Chondrocyte (in vitro differentiated cells): Measurements from ENCODE around the gene AGBL3. TPM values are rescaled to one million over a fixed set of nuclear protein-coding genes. Genes with fewer than 3 reads are reported as not detected.
"Not testable (repeated sequence)": the region's sequence is repeated elsewhere in the genome, so short reads cannot be mapped to it uniquely, and the experiment has no call there.

Source experiments
- DNase-seq: peaks from one replicate; pipeline ENCODE4 v3.0.0; 2021; ENCODE audit warnings: mixed read lengths, low spot score
- H3K27ac Mint-ChIP-seq: one replicate; pipeline ENCODE4 v1.8.0; 2021; ENCODE audit warnings: mild to moderate bottlenecking, moderate library complexity, mixed read lengths; ENCODE audit not compliant: unreplicated experiment
- H3K27me3 Mint-ChIP-seq: 2 replicates; pipeline ENCODE4 v1.8.0; 2021; ENCODE audit warnings: low read depth, mixed read lengths
- H3K36me3 Mint-ChIP-seq: 2 replicates; pipeline ENCODE4 v1.8.0; 2021; ENCODE audit warnings: low read depth, mixed read lengths
- H3K4me1 Mint-ChIP-seq: 2 replicates; pipeline ENCODE4 v1.8.0; 2021; ENCODE audit warnings: low read depth, mild to moderate bottlenecking, mixed read lengths
- H3K4me3 Mint-ChIP-seq: one replicate; pipeline ENCODE4 v1.8.0; 2021; ENCODE audit warnings: mild to moderate bottlenecking, moderate library complexity, mixed read lengths; ENCODE audit not compliant: unreplicated experiment
- H3K9me3 Mint-ChIP-seq: 2 replicates; pipeline ENCODE4 v1.8.0; 2021; ENCODE audit warnings: low read depth, mixed read lengths
- total RNA-seq: library from RNA; stranded (reverse); gene quantifications from 3 replicates; pipeline ENCODE4 v1.2.1, GENCODE V29; 2021
- TF ChIP-seq, protein P1 (sequence below): fragments of 200-600 bp; sonication (generic); IDR thresholded peaks from 2 replicates; pipeline ENCODE4 v1.5.0; 2021; ENCODE audit warnings: antibody characterized with exemption, mild to moderate bottlenecking, moderate library complexity

The AGBL3 gene
- total RNA-seq, 1 donor from 2014 or later, result 0.30 TPM

DNA sequence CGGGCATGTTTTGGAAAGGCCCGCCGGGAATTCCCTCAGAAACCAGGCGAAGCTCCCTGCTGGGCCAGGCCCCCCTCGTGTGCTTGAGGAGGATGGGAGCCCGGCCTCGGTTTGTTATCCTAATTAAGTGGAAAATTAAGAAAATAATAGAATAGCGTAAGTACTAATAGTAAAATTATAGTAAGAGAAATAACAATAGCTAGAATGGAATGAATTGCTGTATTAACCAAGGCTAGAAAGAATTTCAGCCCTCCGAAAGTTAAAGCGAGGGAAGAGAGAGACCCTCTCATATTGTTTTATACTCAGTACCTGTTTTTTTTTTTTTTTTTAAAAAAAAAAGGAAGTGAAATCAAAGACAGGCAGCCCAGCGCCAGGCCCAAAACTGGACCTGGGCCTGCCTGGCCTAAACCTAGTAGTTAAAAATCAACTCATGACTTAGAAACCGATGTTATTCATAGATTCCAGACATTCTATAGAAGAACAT is 184.7 kb downstream of the AGBL3 start:
- TF ChIP-seq, protein P1, sequence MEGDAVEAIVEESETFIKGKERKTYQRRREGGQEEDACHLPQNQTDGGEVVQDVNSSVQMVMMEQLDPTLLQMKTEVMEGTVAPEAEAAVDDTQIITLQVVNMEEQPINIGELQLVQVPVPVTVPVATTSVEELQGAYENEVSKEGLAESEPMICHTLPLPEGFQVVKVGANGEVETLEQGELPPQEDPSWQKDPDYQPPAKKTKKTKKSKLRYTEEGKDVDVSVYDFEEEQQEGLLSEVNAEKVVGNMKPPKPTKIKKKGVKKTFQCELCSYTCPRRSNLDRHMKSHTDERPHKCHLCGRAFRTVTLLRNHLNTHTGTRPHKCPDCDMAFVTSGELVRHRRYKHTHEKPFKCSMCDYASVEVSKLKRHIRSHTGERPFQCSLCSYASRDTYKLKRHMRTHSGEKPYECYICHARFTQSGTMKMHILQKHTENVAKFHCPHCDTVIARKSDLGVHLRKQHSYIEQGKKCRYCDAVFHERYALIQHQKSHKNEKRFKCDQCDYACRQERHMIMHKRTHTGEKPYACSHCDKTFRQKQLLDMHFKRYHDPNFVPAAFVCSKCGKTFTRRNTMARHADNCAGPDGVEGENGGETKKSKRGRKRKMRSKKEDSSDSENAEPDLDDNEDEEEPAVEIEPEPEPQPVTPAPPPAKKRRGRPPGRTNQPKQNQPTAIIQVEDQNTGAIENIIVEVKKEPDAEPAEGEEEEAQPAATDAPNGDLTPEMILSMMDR, result peak; percentile 41
- H3K4me3 Mint-ChIP-seq, result peak overlapping the region; percentile 91
- not testable (repeated sequence) for H3K9me3 Mint-ChIP-seq, H3K36me3 Mint-ChIP-seq, H3K27me3 Mint-ChIP-seq, DNase-seq
- H3K27ac Mint-ChIP-seq, result peak overlapping the region; percentile 97
- H3K4me1 Mint-ChIP-seq, result peaks cover 41% of the 10 kb centered on the region

DNA sequence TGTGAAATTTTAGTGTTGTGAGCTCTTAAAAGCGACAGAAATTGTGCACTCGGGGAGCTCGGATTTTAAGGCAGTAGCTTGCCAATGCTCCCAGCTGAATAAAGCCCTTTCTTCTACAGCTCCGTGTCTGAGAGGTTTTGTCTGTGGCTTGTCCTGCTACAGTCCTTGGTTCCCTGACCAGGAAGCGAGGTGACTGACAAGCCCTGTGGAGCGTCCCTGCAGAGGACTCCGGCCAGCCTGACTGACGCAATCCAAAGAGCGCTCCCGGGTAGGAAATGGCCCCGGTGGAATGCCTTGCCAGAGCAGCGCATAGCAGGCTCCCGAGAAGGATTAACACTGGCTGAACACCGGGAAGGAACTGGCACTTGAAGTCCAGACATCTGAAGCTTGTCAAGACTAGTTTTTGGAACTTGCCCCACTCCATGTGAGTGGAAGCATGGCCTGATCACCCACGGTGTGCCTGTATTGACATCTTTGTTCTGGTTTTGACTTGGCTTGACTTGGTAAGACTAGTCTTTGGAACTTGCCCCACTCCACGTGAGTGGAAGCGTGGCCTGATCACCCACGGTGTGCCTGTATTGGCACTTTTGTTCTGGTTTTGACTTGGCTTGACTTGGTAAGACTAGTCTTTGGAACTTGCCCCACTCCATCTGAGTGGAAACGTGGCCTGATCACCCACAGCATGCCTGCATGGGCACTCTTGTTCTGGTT is 185.4 kb downstream of the AGBL3 start:
- H3K36me3 Mint-ChIP-seq, H3K9me3 Mint-ChIP-seq, H3K27me3 Mint-ChIP-seq, DNase-seq: not testable (repeated sequence)
- Mint-ChIP-seq H3K4me3 (peak overlapping the region; percentile 91), H3K4me1 (peaks cover 41% of the 10 kb centered on the region), H3K27ac (peak overlapping the region; percentile 97)

DNA sequence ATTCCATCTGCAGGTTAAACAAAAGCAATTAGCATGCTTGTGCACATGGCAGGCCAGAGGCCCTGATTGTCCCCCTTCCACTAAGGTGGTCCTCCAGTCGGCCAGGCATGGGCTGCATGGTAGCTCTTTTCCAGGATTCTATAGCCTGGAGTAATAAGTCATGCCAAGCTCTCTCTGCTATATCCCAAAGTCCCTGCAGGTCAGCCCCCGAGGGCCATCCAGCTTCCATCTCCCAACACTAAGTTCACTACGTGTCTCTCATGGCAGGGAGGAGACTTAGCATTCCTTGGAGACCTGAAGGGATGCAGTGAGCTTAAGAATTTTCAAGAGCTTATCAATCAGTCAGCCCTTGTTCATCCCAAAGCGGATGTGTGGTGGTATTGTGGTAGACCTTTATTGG is 187.6 kb downstream of the AGBL3 start:
- H3K9me3 Mint-ChIP-seq, H3K36me3 Mint-ChIP-seq, H3K27me3 Mint-ChIP-seq, DNase-seq, H3K27ac Mint-ChIP-seq, H3K4me3 Mint-ChIP-seq: not testable (repeated sequence)
- H3K4me1 Mint-ChIP-seq, result peaks cover 25% of the 10 kb centered on the region

DNA sequence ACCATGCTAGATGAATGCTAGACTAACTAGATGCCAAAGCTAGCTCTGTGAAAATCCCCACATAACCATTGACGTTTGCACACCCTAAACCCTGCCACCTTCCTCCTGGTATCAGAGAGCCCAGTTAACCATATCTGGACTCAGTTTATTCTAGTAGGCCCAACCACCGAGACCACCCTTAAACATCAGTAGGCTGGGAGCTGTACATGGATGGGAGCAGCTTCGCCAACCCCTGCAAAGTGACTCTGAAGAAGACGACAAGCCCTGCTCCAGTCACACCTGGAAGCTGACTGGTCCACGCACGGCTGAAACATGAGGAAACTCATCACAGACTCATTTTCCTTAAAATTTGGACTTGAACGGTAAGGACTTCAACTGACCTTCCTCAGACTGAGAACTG is 188.6 kb downstream of the AGBL3 start:
- Mint-ChIP-seq H3K9me3 (no peaks in the 10 kb centered on the region), H3K4me3 (no peak overlapping the region), H3K36me3 (peaks cover 1% of the 10 kb centered on the region), H3K27me3 (no peaks in the 10 kb centered on the region), H3K4me1 (peaks cover 15% of the 10 kb centered on the region), H3K27ac (no peak overlapping the region)
- no peak for DNase-seq
- TF ChIP-seq, protein P1, result no peak

DNA sequence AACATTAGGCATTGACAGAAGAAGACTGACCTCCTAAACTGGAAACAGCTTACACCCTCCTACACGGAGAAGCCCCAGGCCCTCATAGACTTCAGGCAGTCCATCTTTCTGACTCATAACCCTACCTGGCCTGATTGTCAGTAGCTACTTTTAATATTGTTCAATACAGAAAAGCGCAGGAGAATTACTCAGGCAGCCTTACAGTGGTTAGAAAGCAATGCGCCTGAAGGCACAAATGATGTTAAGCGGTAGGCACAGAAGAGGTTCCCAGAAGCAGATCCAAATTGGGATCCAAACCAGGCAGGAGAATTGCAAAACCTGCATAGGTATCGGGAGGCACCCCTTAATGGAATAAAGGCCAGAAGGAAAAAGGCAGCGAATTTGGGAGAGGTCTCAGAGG is 189.6 kb downstream of the AGBL3 start:
- Mint-ChIP-seq H3K4me3 (no peak overlapping the region), H3K4me1 (peaks cover 11% of the 10 kb centered on the region), H3K27me3 (no peaks in the 10 kb centered on the region), H3K9me3 (peaks cover 8% of the 10 kb centered on the region), H3K27ac (no peak overlapping the region), H3K36me3 (peaks cover 4% of the 10 kb centered on the region)
- TF ChIP-seq, protein P1, result no peak
- DNase-seq, result no peak

DNA sequence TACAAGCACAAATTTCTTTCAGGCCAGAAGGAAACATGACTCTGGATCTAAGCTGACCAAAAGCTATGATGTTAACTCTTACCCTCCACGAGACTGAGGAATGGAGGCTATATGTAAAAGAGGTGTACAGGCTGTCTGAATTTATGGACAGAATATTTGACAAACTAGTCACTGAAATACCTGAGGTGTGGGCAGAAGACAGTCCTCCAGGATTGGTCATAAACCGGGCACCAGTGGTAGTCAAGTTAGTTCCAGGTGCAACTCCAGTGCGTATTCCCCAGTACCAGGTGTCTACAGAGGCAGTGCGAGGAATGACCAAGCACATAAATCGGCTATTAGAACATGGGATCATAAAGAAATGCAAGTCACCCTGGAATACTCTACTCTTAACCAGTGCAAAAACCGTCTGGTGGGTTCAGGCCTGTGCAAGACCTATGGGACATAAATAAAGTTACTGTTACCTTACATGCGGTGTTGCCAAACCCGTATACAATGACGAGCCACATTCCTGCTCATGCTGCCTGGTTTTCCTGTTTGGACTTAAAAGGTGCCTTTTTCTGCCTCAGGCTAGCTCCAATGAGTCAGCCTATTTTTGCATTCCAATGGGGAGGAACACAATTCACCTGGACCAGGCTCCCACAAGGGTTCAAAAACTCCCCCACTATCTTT is 190.9 kb downstream of the AGBL3 start:
- no peak overlapping the region for H3K4me3 Mint-ChIP-seq
- H3K4me1 Mint-ChIP-seq, result peaks cover 2% of the 10 kb centered on the region
- no peak overlapping the region for H3K27ac Mint-ChIP-seq
- H3K27me3 Mint-ChIP-seq, result no peaks in the 10 kb centered on the region
- TF ChIP-seq, protein P1, result no peak
- H3K9me3 Mint-ChIP-seq, result peaks cover 19% of the 10 kb centered on the region
- DNase-seq, result no peak
- H3K36me3 Mint-ChIP-seq, result peaks cover 14% of the 10 kb centered on the region
